ENCODE results near the gene LAMA2. TPM values are rescaled to one million over a fixed set of nuclear protein-coding genes. Genes with fewer than 3 reads are reported as not detected.

Gene LAMA2
- polyA plus RNA-seq, 1 of the 3 experiments (the other 2 are of a cell fraction): 0.92 TPM

DNA sequence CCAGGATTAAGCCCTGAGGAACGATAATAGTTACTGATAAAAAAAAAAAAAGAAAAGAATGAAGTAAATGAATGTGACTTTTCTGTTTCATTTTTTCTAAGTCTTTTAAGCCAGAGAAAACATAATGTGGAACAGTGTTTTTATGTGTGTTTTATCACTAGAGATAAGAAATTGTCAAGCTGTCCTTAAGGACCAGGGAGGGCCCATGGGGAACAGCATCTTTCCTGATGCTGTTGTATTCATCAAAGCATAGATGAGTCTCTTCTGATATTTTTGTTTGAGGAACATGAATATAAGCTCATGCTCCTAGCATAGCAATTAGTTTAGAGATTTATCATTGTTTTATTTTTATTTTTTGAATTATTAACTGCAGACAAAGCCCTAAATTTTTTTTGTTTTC lies 150.2 kb downstream of the LAMA2 start:
- WGBS (ENCODE audit: low lambda C conversion rate): 0% methylated on average over 1 of the region's 1 CpG
- no peak overlapping the region for H2AFZ ChIP-seq (ENCODE audit: low read depth)
- TF ChIP-seq RCOR1 (IDR thresholded peaks at IDR 0.05; ENCODE audit: low read length) (no peak), RFX5 (IDR thresholded peaks at IDR 0.05; ENCODE audit: low read length) (no peak), POLR2AphosphoS5 (IDR thresholded peaks at IDR 0.05; ENCODE audit: low read depth, low read length) (no peak), SMC3 (IDR thresholded peaks at IDR 0.05; ENCODE audit: low read depth, low read length) (no peak), JUND (IDR thresholded peaks at IDR 0.05) (no peak), RAD21 (IDR thresholded peaks at IDR 0.05; ENCODE audit: low read length) (no peak), TEAD4 (IDR thresholded peaks at IDR 0.05; ENCODE audit: borderline replicate concordance, insufficient read depth) (no peak), YY1 (IDR thresholded peaks at IDR 0.05; ENCODE audit: low read depth) (no peak)
- TF ChIP-seq, protein P1, sequence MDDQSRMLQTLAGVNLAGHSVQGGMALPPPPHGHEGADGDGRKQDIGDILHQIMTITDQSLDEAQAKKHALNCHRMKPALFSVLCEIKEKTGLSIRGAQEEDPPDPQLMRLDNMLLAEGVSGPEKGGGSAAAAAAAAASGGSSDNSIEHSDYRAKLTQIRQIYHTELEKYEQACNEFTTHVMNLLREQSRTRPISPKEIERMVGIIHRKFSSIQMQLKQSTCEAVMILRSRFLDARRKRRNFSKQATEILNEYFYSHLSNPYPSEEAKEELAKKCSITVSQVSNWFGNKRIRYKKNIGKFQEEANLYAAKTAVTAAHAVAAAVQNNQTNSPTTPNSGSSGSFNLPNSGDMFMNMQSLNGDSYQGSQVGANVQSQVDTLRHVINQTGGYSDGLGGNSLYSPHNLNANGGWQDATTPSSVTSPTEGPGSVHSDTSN (IDR thresholded peaks at IDR 0.05): no peak
- TF ChIP-seq, protein P2, sequence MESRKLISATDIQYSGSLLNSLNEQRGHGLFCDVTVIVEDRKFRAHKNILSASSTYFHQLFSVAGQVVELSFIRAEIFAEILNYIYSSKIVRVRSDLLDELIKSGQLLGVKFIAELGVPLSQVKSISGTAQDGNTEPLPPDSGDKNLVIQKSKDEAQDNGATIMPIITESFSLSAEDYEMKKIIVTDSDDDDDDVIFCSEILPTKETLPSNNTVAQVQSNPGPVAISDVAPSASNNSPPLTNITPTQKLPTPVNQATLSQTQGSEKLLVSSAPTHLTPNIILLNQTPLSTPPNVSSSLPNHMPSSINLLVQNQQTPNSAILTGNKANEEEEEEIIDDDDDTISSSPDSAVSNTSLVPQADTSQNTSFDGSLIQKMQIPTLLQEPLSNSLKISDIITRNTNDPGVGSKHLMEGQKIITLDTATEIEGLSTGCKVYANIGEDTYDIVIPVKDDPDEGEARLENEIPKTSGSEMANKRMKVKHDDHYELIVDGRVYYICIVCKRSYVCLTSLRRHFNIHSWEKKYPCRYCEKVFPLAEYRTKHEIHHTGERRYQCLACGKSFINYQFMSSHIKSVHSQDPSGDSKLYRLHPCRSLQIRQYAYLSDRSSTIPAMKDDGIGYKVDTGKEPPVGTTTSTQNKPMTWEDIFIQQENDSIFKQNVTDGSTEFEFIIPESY (IDR thresholded peaks at IDR 0.05; ENCODE audit: borderline replicate concordance, low read depth): no peak
- TF ChIP-seq, protein P3, sequence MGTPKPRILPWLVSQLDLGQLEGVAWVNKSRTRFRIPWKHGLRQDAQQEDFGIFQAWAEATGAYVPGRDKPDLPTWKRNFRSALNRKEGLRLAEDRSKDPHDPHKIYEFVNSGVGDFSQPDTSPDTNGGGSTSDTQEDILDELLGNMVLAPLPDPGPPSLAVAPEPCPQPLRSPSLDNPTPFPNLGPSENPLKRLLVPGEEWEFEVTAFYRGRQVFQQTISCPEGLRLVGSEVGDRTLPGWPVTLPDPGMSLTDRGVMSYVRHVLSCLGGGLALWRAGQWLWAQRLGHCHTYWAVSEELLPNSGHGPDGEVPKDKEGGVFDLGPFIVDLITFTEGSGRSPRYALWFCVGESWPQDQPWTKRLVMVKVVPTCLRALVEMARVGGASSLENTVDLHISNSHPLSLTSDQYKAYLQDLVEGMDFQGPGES (IDR thresholded peaks at IDR 0.05; ENCODE audit: low read depth, low read length): no peak
- no peaks in the 10 kb centered on the region for H4K20me1 ChIP-seq (ENCODE audit: insufficient read depth)
- no peaks in the 10 kb centered on the region for H3K9me3 ChIP-seq
- no peaks in the 10 kb centered on the region for H3K9me2 ChIP-seq
- H3K9ac ChIP-seq: no peak overlapping the region
- no peaks in the 10 kb centered on the region for H3K4me1 ChIP-seq (ENCODE audit: control insufficient read depth in 1 of 2, insufficient read depth in 2 of 2, low read depth in 1 of 2, low read length in 1 of 2)
- H3K79me2 ChIP-seq (ENCODE audit: insufficient read depth): no peaks in the 10 kb centered on the region
- H3K27ac ChIP-seq (ENCODE audit: low read depth in 2 of 2, low read length in 1 of 2): no peak overlapping the region
- no peak overlapping the region for H3K4me2 ChIP-seq
- DNase-seq: no peak
- no peaks in the 10 kb centered on the region for H3K27me3 ChIP-seq (ENCODE audit: insufficient read depth)
- H3K36me3 ChIP-seq (replicated peaks in 1 of 2; ENCODE audit: control insufficient read depth in 1 of 2, insufficient read depth in 2 of 2, low read length in 1 of 2): no peaks in the 10 kb centered on the region
- H3F3A ChIP-seq (replicated peaks; ENCODE audit: insufficient read depth): no peaks in the 10 kb centered on the region
- H3K4me3 ChIP-seq (ENCODE audit: low read depth in 2 of 2, low read length in 1 of 2): no peak overlapping the region
- POLR2A ChIA-PET: no interaction called here
- CTCF ChIA-PET: no interaction called here

DNA sequence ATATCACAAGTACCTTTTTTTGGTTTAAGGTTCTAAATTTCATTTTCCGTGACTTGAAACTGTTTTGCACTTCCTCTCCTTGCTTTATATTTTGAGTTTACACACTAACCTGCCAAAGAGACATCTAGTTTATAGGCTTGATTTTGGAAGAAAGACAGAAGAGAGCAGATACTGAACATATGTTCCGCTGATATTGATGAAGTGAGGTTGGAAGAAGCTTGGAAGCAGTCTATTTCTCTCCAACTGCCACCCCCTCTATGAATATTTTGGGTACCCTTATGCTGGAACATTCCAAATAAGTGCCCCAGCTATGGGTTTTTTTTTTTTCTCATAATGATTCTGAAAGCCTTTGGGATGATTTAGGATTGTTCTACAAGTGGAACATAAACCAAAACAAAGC lies 150.6 kb downstream of the LAMA2 start:
- no peak for DNase-seq
- Histone ChIP-seq H3K9me3 (no peaks in the 10 kb centered on the region), H3K4me3 (ENCODE audit: low read depth in 2 of 2, low read length in 1 of 2) (no peak overlapping the region), H3K27ac (ENCODE audit: low read depth in 2 of 2, low read length in 1 of 2) (no peak overlapping the region), H3K4me2 (no peak overlapping the region), H3K36me3 (replicated peaks in 1 of 2; ENCODE audit: control insufficient read depth in 1 of 2, insufficient read depth in 2 of 2, low read length in 1 of 2) (no peaks in the 10 kb centered on the region), H3K9me2 (no peaks in the 10 kb centered on the region), H3K27me3 (ENCODE audit: insufficient read depth) (no peaks in the 10 kb centered on the region), H3K9ac (no peak overlapping the region), H2AFZ (ENCODE audit: low read depth) (no peak overlapping the region), H4K20me1 (ENCODE audit: insufficient read depth) (no peaks in the 10 kb centered on the region), H3K79me2 (ENCODE audit: insufficient read depth) (no peaks in the 10 kb centered on the region), H3F3A (replicated peaks; ENCODE audit: insufficient read depth) (no peaks in the 10 kb centered on the region), H3K4me1 (ENCODE audit: control insufficient read depth in 1 of 2, insufficient read depth in 2 of 2, low read depth in 1 of 2, low read length in 1 of 2) (no peaks in the 10 kb centered on the region)
- POLR2A ChIA-PET: no interaction called here
- WGBS (ENCODE audit: low lambda C conversion rate): 5% methylated on average over 2 of the region's 2 CpGs
- CTCF ChIA-PET: no interaction called here
- TF ChIP-seq, protein P2 (IDR thresholded peaks at IDR 0.05; ENCODE audit: borderline replicate concordance, low read depth): no peak
- TF ChIP-seq RCOR1 (IDR thresholded peaks at IDR 0.05; ENCODE audit: low read length): no peak
- TF ChIP-seq EZH2phosphoT487 (IDR thresholded peaks at IDR 0.05; ENCODE audit: borderline replicate concordance, low read depth): no peak
- no peak for TF ChIP-seq RAD21 (IDR thresholded peaks at IDR 0.05; ENCODE audit: low read length)
- TF ChIP-seq FOXM1 (IDR thresholded peaks at IDR 0.05; ENCODE audit: low read depth): no peak
- TF ChIP-seq, protein P4, sequence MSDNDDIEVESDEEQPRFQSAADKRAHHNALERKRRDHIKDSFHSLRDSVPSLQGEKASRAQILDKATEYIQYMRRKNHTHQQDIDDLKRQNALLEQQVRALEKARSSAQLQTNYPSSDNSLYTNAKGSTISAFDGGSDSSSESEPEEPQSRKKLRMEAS (IDR thresholded peaks at IDR 0.05; ENCODE audit: low read depth): no peak
- TF ChIP-seq GABPA (IDR thresholded peaks at IDR 0.05; ENCODE audit: low read depth): no peak
- TF ChIP-seq ELF1 (IDR thresholded peaks at IDR 0.05): no peak
- no peak for TF ChIP-seq SMC3 (IDR thresholded peaks at IDR 0.05; ENCODE audit: low read depth, low read length)
- no peak for TF ChIP-seq FOXJ3 (CRISPR knock-in tag; IDR thresholded peaks at IDR 0.05)
- TF ChIP-seq MEF2A (IDR thresholded peaks at IDR 0.05; ENCODE audit: borderline replicate concordance, low read depth): no peak
- no peak for TF ChIP-seq TEAD4 (IDR thresholded peaks at IDR 0.05; ENCODE audit: borderline replicate concordance, insufficient read depth)
- no peak for TF ChIP-seq TCF12 (IDR thresholded peaks at IDR 0.05)
- no peak for TF ChIP-seq POLR2AphosphoS5 (IDR thresholded peaks at IDR 0.05; ENCODE audit: low read depth, low read length)
- TF ChIP-seq JUND (IDR thresholded peaks at IDR 0.05): no peak
- TF ChIP-seq SIN3A (IDR thresholded peaks at IDR 0.05; ENCODE audit: borderline replicate concordance, low read depth, low read length): no peak
- no peak for TF ChIP-seq RFX5 (IDR thresholded peaks at IDR 0.05; ENCODE audit: low read length)
- no peak for TF ChIP-seq YY1 (IDR thresholded peaks at IDR 0.05; ENCODE audit: low read depth)
- TF ChIP-seq EP300 (IDR thresholded peaks at IDR 0.05; ENCODE audit: borderline replicate concordance in 1 of 2, low read depth in 1 of 2, low read length in 1 of 2): no peak

Measured in SK-N-SH (cell line).